Liver (tissue), 3 donors: ENCODE measurements around the gene GLIPR2.

Experiments used
- ATF3 ChIP-seq: IDR thresholded peaks from 2 replicates; pipeline ENCODE4 v1.6.1; 2016; ENCODE audit warnings: antibody characterized with exemption
- EGR1 ChIP-seq, 2 donors: IDR thresholded peaks; 2 replicates each; pipeline ENCODE4 v1.6.1; 2016 to 2018; ENCODE audit warnings: antibody characterized with exemption in 2 of 2, low read depth in 2 of 2
- GABPA ChIP-seq, 2 donors: IDR thresholded peaks in 1 of 2; conservative IDR thresholded peaks in 1 of 2; 2 replicates each; pipeline ENCODE4 v1.6.1; 2016; ENCODE audit warnings: antibody characterized with exemption in 2 of 2, mild to moderate bottlenecking in 1 of 2, moderate library complexity in 1 of 2
- MAX ChIP-seq: IDR thresholded peaks from 2 replicates; pipeline ENCODE4 v1.6.1; 2016; ENCODE audit warnings: antibody characterized with exemption
- NR2F2 ChIP-seq: IDR thresholded peaks from 2 replicates; pipeline ENCODE4 v1.6.1; 2016; ENCODE audit warnings: antibody characterized with exemption
- RAD21 ChIP-seq, 2 donors: IDR thresholded peaks; 2 replicates each; pipeline ENCODE4 v1.6.1; 2016; ENCODE audit warnings: antibody characterized with exemption in 2 of 2, mild to moderate bottlenecking in 2 of 2
- SP1 ChIP-seq: IDR thresholded peaks from 2 replicates; pipeline ENCODE4 v1.6.1; 2018; ENCODE audit warnings: antibody characterized with exemption, mild to moderate bottlenecking
- TAF1 ChIP-seq: conservative IDR thresholded peaks from 2 replicates; pipeline ENCODE4 v1.6.1; 2016; ENCODE audit warnings: antibody characterized with exemption, mild to moderate bottlenecking
- YY1 ChIP-seq: IDR thresholded peaks from 2 replicates; pipeline ENCODE4 v1.6.1; 2016; ENCODE audit warnings: antibody characterized with exemption, mild to moderate bottlenecking
- ZBTB33 ChIP-seq: IDR thresholded peaks from 2 replicates; pipeline ENCODE4 v1.6.1; 2016; ENCODE audit warnings: antibody characterized with exemption
- TF ChIP-seq, protein P1 (sequence below): fragments of 150-350 bp; IDR thresholded peaks from 2 replicates; pipeline ENCODE4 v1.5.1; 2017; ENCODE audit warnings: improper control_type of control experiment, low read depth, low read length; ENCODE audit not compliant: missing input control
- TF ChIP-seq, protein P2 (sequence below): IDR thresholded peaks from 2 replicates; pipeline ENCODE4 v1.6.1; 2016; ENCODE audit warnings: antibody characterized with exemption, mild to moderate bottlenecking
- donor health status: healthy.
- donor health status: healthy.

- TF ChIP-seq, protein P1, sequence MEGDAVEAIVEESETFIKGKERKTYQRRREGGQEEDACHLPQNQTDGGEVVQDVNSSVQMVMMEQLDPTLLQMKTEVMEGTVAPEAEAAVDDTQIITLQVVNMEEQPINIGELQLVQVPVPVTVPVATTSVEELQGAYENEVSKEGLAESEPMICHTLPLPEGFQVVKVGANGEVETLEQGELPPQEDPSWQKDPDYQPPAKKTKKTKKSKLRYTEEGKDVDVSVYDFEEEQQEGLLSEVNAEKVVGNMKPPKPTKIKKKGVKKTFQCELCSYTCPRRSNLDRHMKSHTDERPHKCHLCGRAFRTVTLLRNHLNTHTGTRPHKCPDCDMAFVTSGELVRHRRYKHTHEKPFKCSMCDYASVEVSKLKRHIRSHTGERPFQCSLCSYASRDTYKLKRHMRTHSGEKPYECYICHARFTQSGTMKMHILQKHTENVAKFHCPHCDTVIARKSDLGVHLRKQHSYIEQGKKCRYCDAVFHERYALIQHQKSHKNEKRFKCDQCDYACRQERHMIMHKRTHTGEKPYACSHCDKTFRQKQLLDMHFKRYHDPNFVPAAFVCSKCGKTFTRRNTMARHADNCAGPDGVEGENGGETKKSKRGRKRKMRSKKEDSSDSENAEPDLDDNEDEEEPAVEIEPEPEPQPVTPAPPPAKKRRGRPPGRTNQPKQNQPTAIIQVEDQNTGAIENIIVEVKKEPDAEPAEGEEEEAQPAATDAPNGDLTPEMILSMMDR, result no peak
- TF ChIP-seq EGR1 (IDR thresholded peaks at IDR 0.05; ENCODE audit: low read depth in 2 of 2) (no peak), ATF3 (no peak), ZBTB33 (no peak), GABPA (IDR thresholded peaks at IDR 0.05 in 1 of 2, conservative IDR thresholded peaks at IDR 0.05 in 1 of 2) (no peak), YY1 (no peak), RAD21 (IDR thresholded peaks at IDR 0.05) (no peak), TAF1 (no peak), MAX (no peak), NR2F2 (no peak), SP1 (no peak)
- TF ChIP-seq, protein P2, sequence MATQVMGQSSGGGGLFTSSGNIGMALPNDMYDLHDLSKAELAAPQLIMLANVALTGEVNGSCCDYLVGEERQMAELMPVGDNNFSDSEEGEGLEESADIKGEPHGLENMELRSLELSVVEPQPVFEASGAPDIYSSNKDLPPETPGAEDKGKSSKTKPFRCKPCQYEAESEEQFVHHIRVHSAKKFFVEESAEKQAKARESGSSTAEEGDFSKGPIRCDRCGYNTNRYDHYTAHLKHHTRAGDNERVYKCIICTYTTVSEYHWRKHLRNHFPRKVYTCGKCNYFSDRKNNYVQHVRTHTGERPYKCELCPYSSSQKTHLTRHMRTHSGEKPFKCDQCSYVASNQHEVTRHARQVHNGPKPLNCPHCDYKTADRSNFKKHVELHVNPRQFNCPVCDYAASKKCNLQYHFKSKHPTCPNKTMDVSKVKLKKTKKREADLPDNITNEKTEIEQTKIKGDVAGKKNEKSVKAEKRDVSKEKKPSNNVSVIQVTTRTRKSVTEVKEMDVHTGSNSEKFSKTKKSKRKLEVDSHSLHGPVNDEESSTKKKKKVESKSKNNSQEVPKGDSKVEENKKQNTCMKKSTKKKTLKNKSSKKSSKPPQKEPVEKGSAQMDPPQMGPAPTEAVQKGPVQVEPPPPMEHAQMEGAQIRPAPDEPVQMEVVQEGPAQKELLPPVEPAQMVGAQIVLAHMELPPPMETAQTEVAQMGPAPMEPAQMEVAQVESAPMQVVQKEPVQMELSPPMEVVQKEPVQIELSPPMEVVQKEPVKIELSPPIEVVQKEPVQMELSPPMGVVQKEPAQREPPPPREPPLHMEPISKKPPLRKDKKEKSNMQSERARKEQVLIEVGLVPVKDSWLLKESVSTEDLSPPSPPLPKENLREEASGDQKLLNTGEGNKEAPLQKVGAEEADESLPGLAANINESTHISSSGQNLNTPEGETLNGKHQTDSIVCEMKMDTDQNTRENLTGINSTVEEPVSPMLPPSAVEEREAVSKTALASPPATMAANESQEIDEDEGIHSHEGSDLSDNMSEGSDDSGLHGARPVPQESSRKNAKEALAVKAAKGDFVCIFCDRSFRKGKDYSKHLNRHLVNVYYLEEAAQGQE, result no peak
These were observed 3.9 kb downstream of the GLIPR2 start for GRCh38 chr9:36140086-36141084.
